ENCODE measurements around the gene CD300LG. TPM values are rescaled to one million over a fixed set of nuclear protein-coding genes. Genes with fewer than 3 reads are reported as not detected.

The CD300LG gene
- total and polyA plus RNA-seq, 4 donors: 1.1 to 6.8 (median 2.5) TPM

DNA sequence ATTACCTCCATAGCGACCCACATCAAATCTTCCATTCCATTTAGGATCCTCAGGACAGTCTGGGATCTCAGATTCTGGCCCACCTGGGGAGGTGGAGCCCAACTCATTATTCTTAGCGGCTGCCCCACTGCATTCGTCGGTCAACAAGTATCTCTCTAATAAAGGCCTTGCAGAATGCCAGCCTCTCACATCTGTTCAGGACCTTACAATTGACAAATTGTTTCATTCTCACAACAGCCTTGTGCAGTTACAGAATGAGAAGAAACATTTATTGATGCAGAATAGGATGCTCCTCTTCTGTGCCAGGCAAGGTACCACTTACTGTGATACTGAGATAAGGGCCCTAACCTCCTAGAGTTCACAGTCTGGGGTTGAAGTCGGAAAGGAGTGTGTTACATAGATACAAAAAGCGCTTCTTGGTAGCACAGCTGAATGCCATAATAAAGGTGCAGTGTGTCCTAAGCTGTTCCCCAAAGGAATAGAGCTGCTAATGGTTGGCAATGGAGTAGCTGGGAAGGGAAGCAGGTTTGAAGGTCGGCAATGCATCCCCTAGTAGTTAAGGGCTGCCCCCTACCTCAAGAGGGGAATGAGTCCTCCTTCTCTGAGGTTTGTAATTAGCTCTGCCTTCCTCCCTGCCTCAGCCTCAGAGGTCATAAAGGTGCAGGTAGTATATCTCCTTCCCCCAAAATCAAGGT lies 62.7 kb downstream of the CD300LG start:
- Histone ChIP-seq H3K4me3 (no peak overlapping the region), H3K27me3 (ENCODE audit: control insufficient read depth in 3 of 3, insufficient read depth in 3 of 3, low read length in 2 of 3) (peaks cover 0 to 17% (median 15%) of the 10 kb centered on the region in 3 donors), H3K36me3 (ENCODE audit: control insufficient read depth in 4 of 4, insufficient read depth in 4 of 4, low read length in 4 of 4) (no peaks in the 10 kb centered on the region), H3K27ac (ENCODE audit: low read depth in 1 of 2, low read length in 1 of 2) (no peak overlapping the region), H3K9ac (ENCODE audit: insufficient read depth in 1 of 2, low read length in 2 of 2) (no peak overlapping the region), H3K4me1 (ENCODE audit: control insufficient read depth in 5 of 5, insufficient read depth in 5 of 5, low read length in 5 of 5) (peaks cover 0 to 27% (median 16%) of the 10 kb centered on the region in 5 donors), H3K9me3 (ENCODE audit: control insufficient read depth in 4 of 4, insufficient read depth in 3 of 4, low read length in 3 of 4) (no peaks in the 10 kb centered on the region)
- ATAC-seq (ENCODE audit: insufficient read depth, low FRiP score): no peak
- 65 to 74% methylated on average over 7 of the region's 7 CpGs for WGBS, 2 donors
- DNase-seq: no peak
- TF ChIP-seq, protein P1, sequence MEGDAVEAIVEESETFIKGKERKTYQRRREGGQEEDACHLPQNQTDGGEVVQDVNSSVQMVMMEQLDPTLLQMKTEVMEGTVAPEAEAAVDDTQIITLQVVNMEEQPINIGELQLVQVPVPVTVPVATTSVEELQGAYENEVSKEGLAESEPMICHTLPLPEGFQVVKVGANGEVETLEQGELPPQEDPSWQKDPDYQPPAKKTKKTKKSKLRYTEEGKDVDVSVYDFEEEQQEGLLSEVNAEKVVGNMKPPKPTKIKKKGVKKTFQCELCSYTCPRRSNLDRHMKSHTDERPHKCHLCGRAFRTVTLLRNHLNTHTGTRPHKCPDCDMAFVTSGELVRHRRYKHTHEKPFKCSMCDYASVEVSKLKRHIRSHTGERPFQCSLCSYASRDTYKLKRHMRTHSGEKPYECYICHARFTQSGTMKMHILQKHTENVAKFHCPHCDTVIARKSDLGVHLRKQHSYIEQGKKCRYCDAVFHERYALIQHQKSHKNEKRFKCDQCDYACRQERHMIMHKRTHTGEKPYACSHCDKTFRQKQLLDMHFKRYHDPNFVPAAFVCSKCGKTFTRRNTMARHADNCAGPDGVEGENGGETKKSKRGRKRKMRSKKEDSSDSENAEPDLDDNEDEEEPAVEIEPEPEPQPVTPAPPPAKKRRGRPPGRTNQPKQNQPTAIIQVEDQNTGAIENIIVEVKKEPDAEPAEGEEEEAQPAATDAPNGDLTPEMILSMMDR (IDR thresholded peaks at IDR 0.05; ENCODE audit: control extremely low read depth, extremely low read depth): no peak

GRCh38 chr17:43911904-43912303 lies 64.9 kb downstream of the CD300LG start:
- Histone ChIP-seq H3K27ac (ENCODE audit: low read depth in 1 of 2, low read length in 1 of 2) (no peak overlapping the region), H3K36me3 (ENCODE audit: control insufficient read depth in 4 of 4, insufficient read depth in 4 of 4, low read length in 4 of 4) (no peaks in the 10 kb centered on the region), H3K27me3 (ENCODE audit: control insufficient read depth in 3 of 3, insufficient read depth in 3 of 3, low read length in 2 of 3) (peaks cover 0 to 17% (median 8%) of the 10 kb centered on the region in 3 donors), H3K4me3 (no peak overlapping the region), H3K4me1 (ENCODE audit: control insufficient read depth in 5 of 5, insufficient read depth in 5 of 5, low read length in 5 of 5) (peaks cover 0 to 15% (median 6%) of the 10 kb centered on the region in 5 donors), H3K9ac (ENCODE audit: insufficient read depth in 1 of 2, low read length in 2 of 2) (no peak overlapping the region), H3K9me3 (ENCODE audit: control insufficient read depth in 4 of 4, insufficient read depth in 3 of 4, low read length in 3 of 4) (no peaks in the 10 kb centered on the region)
- TF ChIP-seq, protein P1 (IDR thresholded peaks at IDR 0.05; ENCODE audit: control extremely low read depth, extremely low read depth): no peak
- ATAC-seq (ENCODE audit: insufficient read depth, low FRiP score) (no peak), DNase-seq (no peak)
- WGBS, 2 donors: 57 to 68% methylated on average over 8 of the region's 8 CpGs

- DNase-seq: no peak
- WGBS, 2 donors: 49 to 63% methylated on average over 4 of the region's 4 CpGs
- Histone ChIP-seq H3K27ac (ENCODE audit: low read depth in 1 of 2, low read length in 1 of 2) (no peak overlapping the region), H3K9ac (ENCODE audit: insufficient read depth in 1 of 2, low read length in 2 of 2) (no peak overlapping the region), H3K4me3 (no peak overlapping the region), H3K36me3 (ENCODE audit: control insufficient read depth in 4 of 4, insufficient read depth in 4 of 4, low read length in 4 of 4) (no peaks in the 10 kb centered on the region), H3K27me3 (ENCODE audit: control insufficient read depth in 3 of 3, insufficient read depth in 3 of 3, low read length in 2 of 3) (peaks cover 0 to 17% (median 8%) of the 10 kb centered on the region in 3 donors), H3K9me3 (ENCODE audit: control insufficient read depth in 4 of 4, insufficient read depth in 3 of 4, low read length in 3 of 4) (no peaks in the 10 kb centered on the region), H3K4me1 (ENCODE audit: control insufficient read depth in 5 of 5, insufficient read depth in 5 of 5, low read length in 5 of 5) (peaks cover 0 to 13% (median 7%) of the 10 kb centered on the region in 5 donors)
- ATAC-seq (ENCODE audit: insufficient read depth, low FRiP score): no peak
- TF ChIP-seq, protein P1 (IDR thresholded peaks at IDR 0.05; ENCODE audit: control extremely low read depth, extremely low read depth): no peak
Observed at GRCh38 chr17:43912635-43913304, 65.8 kb downstream of the CD300LG start.

Other genes with a start within 250 kb of the CD300LG start
- 1 to 10 TPM in 1 of 2 donors, under 1 TPM in 1; 0.31 to 1.2 TPM for gene MEOX1, start 185.3 kb upstream of the CD300LG start, total RNA-seq
- 1 to 10 TPM in 1 of 2 donors, under 1 TPM in 1; 0.26 to 1.1 TPM for gene MEOX1, start 185.3 kb upstream of the CD300LG start, polyA plus RNA-seq
- not detected for gene SOST, start 88.4 kb upstream of the CD300LG start, total RNA-seq
- gene SOST, start 88.4 kb upstream of the CD300LG start, polyA plus RNA-seq: under 1 TPM; 0.02 to 0.04 TPM
- gene DUSP3, start 68.2 kb upstream of the CD300LG start, total RNA-seq: 10 to 100 TPM; 49.6 to 86.3 TPM
- gene DUSP3, start 68.2 kb upstream of the CD300LG start, polyA plus RNA-seq: 10 to 100 TPM; 50.5 to 82.6 TPM
- under 1 TPM in 1 of 2 donors, not detected in 1; 0.06 TPM for gene CFAP97D1, start 66.7 kb upstream of the CD300LG start, total RNA-seq
- gene CFAP97D1, start 66.7 kb upstream of the CD300LG start, polyA plus RNA-seq: under 1 TPM; 0.01 to 0.02 TPM
- 10 to 100 TPM; 32.2 to 38.7 TPM for gene MPP3, start 14.0 kb upstream of the CD300LG start, total RNA-seq
- 10 to 100 TPM in 1 of 2 donors, 1 to 10 TPM in 1; 9.9 to 17.0 TPM for gene MPP3, start 14.0 kb upstream of the CD300LG start, polyA plus RNA-seq
- gene MPP2, start 60.4 kb downstream of the CD300LG start, total RNA-seq: 1 to 10 TPM; 1.1 to 1.3 TPM
- under 1 TPM; 0.24 to 0.25 TPM for gene MPP2, start 60.4 kb downstream of the CD300LG start, polyA plus RNA-seq
- gene PPY, start 95.3 kb downstream of the CD300LG start, total RNA-seq: not detected
- not detected for gene PPY, start 95.3 kb downstream of the CD300LG start, polyA plus RNA-seq
- gene PYY, start 106.8 kb downstream of the CD300LG start, total RNA-seq: under 1 TPM in 1 of 2 donors, not detected in 1; 0.25 TPM
- under 1 TPM in 1 of 2 donors, not detected in 1; 0.05 TPM for gene PYY, start 106.8 kb downstream of the CD300LG start, polyA plus RNA-seq
- gene NAGS, start 157.4 kb downstream of the CD300LG start, total RNA-seq: 10 to 100 TPM in 1 of 2 donors, 1 to 10 TPM in 1; 2.6 to 10.7 TPM
- 1 to 10 TPM; 3.6 to 6.4 TPM for gene NAGS, start 157.4 kb downstream of the CD300LG start, polyA plus RNA-seq
- gene TMEM101, start 167.8 kb downstream of the CD300LG start, total RNA-seq: 10 to 100 TPM; 32.9 to 33.3 TPM
- 10 to 100 TPM; 28.7 to 43.5 TPM for gene TMEM101, start 167.8 kb downstream of the CD300LG start, polyA plus RNA-seq
- 10 to 100 TPM; 14.8 to 45.3 TPM for gene LSM12, start 219.5 kb downstream of the CD300LG start, total RNA-seq
- gene LSM12, start 219.5 kb downstream of the CD300LG start, polyA plus RNA-seq: 10 to 100 TPM; 25.8 to 54.6 TPM
- 10 to 100 TPM; 21.2 to 74.6 TPM for gene G6PC3, start 223.6 kb downstream of the CD300LG start, total RNA-seq
- 10 to 100 TPM; 84.8 to 87.4 TPM for gene G6PC3, start 223.6 kb downstream of the CD300LG start, polyA plus RNA-seq